Right atrium auricular region (tissue), 2 donors: ENCODE measurements around the gene MYO1F. TPM values are rescaled to one million over a fixed set of nuclear protein-coding genes. Genes with fewer than 3 reads are reported as not detected.

ENCODE experiments used
- DNase-seq: peaks from one replicate; pipeline ENCODE4 v3.0.0-alpha.2; 2019; ENCODE audit warnings: low spot score
- H3K27ac ChIP-seq, 2 donors: fragments of 200-600 bp; sonication (generic); 1 replicate in 1 of 2; 2 replicates in 1 of 2; pipeline ENCODE4 v1.5.1; 2016 to 2019
- H3K27me3 ChIP-seq, 2 donors: fragments of 200-600 bp; sonication (generic); one replicate each; pipeline versions ENCODE4 v1.5.1 to v1.6.0; 2017 to 2019
- H3K36me3 ChIP-seq: fragments of 200-600 bp; sonication (generic); one replicate; pipeline ENCODE4 v1.5.1; 2016
- H3K4me1 ChIP-seq, 2 donors: fragments of 200-600 bp; sonication (generic); one replicate each; pipeline versions ENCODE4 v1.5.1 to v1.6.0; 2017 to 2019
- H3K4me3 ChIP-seq, 2 donors: fragments of 200-600 bp; sonication (generic); 1 replicate in 1 of 2; 2 replicates in 1 of 2; pipeline ENCODE4 v1.5.1; 2017 to 2019; ENCODE audit warnings: mild to moderate bottlenecking in 1 of 2, moderate library complexity in 1 of 2
- H3K9me3 ChIP-seq, 2 donors: fragments of 200-600 bp; sonication (generic); one replicate each; pipeline ENCODE4 v1.5.1; 2019
- CTCF ChIP-seq, 2 donors: fragments of 200-600 bp; sonication (generic); IDR thresholded peaks; one replicate each; pipeline ENCODE4 v1.5.1; 2019; ENCODE audit warnings: antibody characterized with exemption in 2 of 2
- total RNA-seq, 2 donors: library from RNA; depleted of rRNA; stranded (reverse); fragments of >200 nt; gene quantifications; one replicate each; pipeline ENCODE4 v1.1.0, GENCODE V29; 2016

Gene MYO1F
- total RNA-seq, 2 donors from 2014 or later = 4.4 to 10.8 TPM

GRCh38 chr19:8504171-8504570, 73.1 kb downstream of the MYO1F start:
- DNase-seq = no peak
- no peak overlapping the region for H3K4me3 ChIP-seq
- H3K36me3 ChIP-seq = no peaks in the 10 kb centered on the region
- H3K27ac ChIP-seq = no peak overlapping the region
- peaks cover 0 to 11% of the 10 kb centered on the region in 2 donors for H3K4me1 ChIP-seq
- H3K27me3 ChIP-seq = no peaks in the 10 kb centered on the region
- H3K9me3 ChIP-seq = no peaks in the 10 kb centered on the region
- TF ChIP-seq CTCF (IDR thresholded peaks at IDR 0.05) = no peak

- peaks cover 0 to 11% of the 10 kb centered on the region in 2 donors for H3K4me1 ChIP-seq
- no peaks in the 10 kb centered on the region for H3K27me3 ChIP-seq
- H3K36me3 ChIP-seq = no peaks in the 10 kb centered on the region
- H3K9me3 ChIP-seq = no peaks in the 10 kb centered on the region
- no peak overlapping the region for H3K27ac ChIP-seq
- H3K4me3 ChIP-seq = no peak overlapping the region
- TF ChIP-seq CTCF (IDR thresholded peaks at IDR 0.05) = no peak
- DNase-seq = no peak
These were observed 73.7 kb downstream of the MYO1F start for GRCh38 chr19:8503510-8503909.

- H3K4me1 ChIP-seq = peaks cover 0 to 11% of the 10 kb centered on the region in 2 donors
- H3K27ac ChIP-seq = no peak overlapping the region
- no peaks in the 10 kb centered on the region for H3K9me3 ChIP-seq
- TF ChIP-seq CTCF (IDR thresholded peaks at IDR 0.05) = no peak
- H3K36me3 ChIP-seq = no peaks in the 10 kb centered on the region
- DNase-seq = no peak
- no peak overlapping the region for H3K4me3 ChIP-seq
- H3K27me3 ChIP-seq = no peaks in the 10 kb centered on the region
These were observed 75.3 kb downstream of the MYO1F start for GRCh38 chr19:8501981-8502380.

GRCh38 chr19:8501516-8501915, 75.7 kb downstream of the MYO1F start:
- no peaks in the 10 kb centered on the region for H3K9me3 ChIP-seq
- no peak overlapping the region for H3K4me3 ChIP-seq
- TF ChIP-seq CTCF (IDR thresholded peaks at IDR 0.05) = no peak
- no peak for DNase-seq
- peaks cover 0 to 10% of the 10 kb centered on the region in 2 donors for H3K4me1 ChIP-seq
- no peak overlapping the region for H3K27ac ChIP-seq
- H3K27me3 ChIP-seq = no peaks in the 10 kb centered on the region
- no peaks in the 10 kb centered on the region for H3K36me3 ChIP-seq

- H3K27ac ChIP-seq = no peak overlapping the region
- no peaks in the 10 kb centered on the region for H3K27me3 ChIP-seq
- no peaks in the 10 kb centered on the region for H3K4me1 ChIP-seq
- TF ChIP-seq CTCF (IDR thresholded peaks at IDR 0.05) = no peak
- H3K36me3 ChIP-seq = no peaks in the 10 kb centered on the region
- no peak for DNase-seq
- H3K9me3 ChIP-seq = no peaks in the 10 kb centered on the region
- no peak overlapping the region for H3K4me3 ChIP-seq
These were observed 77.1 kb downstream of the MYO1F start for GRCh38 chr19:8500158-8500557.

- no peaks in the 10 kb centered on the region for H3K36me3 ChIP-seq
- TF ChIP-seq CTCF (IDR thresholded peaks at IDR 0.05) = no peak
- H3K4me3 ChIP-seq = no peak overlapping the region
- no peaks in the 10 kb centered on the region for H3K9me3 ChIP-seq
- DNase-seq = no peak
- no peaks in the 10 kb centered on the region for H3K4me1 ChIP-seq
- no peaks in the 10 kb centered on the region for H3K27me3 ChIP-seq
- no peak overlapping the region for H3K27ac ChIP-seq
These were observed 78.0 kb downstream of the MYO1F start for GRCh38 chr19:8499048-8499833.
